GM12874 (cell line): ENCODE data around the gene TMEM204.

ENCODE experiments used
- CTCF ChIP-seq: IDR thresholded peaks from 2 replicates; pipeline ENCODE4 v1.5.1; 2011; ENCODE audit warnings: low read depth, mild to moderate bottlenecking, control low read depth, low read length, moderate library complexity; ENCODE audit not compliant: insufficient read depth

The TMEM204 gene

GRCh38 chr16:1551166-1551565 lies 17.7 kb downstream of the TMEM204 start:
- no peak for TF ChIP-seq CTCF

GRCh38 chr16:1552129-1552528 lies 18.7 kb downstream of the TMEM204 start:
- TF ChIP-seq CTCF: no peak

- no peak for TF ChIP-seq CTCF
These were observed 20.7 kb downstream of the TMEM204 start for GRCh38 chr16:1553946-1554825.

- TF ChIP-seq CTCF: no peak
These were observed 21.5 kb downstream of the TMEM204 start for GRCh38 chr16:1554826-1555445.

- no peak for TF ChIP-seq CTCF
These were observed 22.8 kb downstream of the TMEM204 start for GRCh38 chr16:1556254-1556653.

GRCh38 chr16:1557074-1557473 lies 23.6 kb downstream of the TMEM204 start:
- no peak for TF ChIP-seq CTCF

- no peak for TF ChIP-seq CTCF
These were observed 24.1 kb downstream of the TMEM204 start for GRCh38 chr16:1557576-1557975.
